GM21423 (cell line): ENCODE measurements around the gene TLE5.
"Not testable (repeated sequence)": the region's sequence is repeated elsewhere in the genome, so short reads cannot be mapped to it uniquely, and the experiment has no call there.

Source experiments
- ATAC-seq: cut with Tn5 transposase; IDR thresholded peaks from one replicate; pipeline ENCODE4 v1.9.1; 2021; ENCODE audit warnings: mild to moderate bottlenecking, moderate library complexity; ENCODE audit not compliant: unreplicated experiment

Gene TLE5

GRCh38 chr19:3027981-3028304 is 34.4 kb downstream of the TLE5 start:
- no peak for ATAC-seq

- ATAC-seq = no peak
These were observed 35.0 kb downstream of the TLE5 start for GRCh38 chr19:3027292-3027691.

- no peak for ATAC-seq
These were observed 35.5 kb downstream of the TLE5 start for GRCh38 chr19:3026768-3027167.

DNA sequence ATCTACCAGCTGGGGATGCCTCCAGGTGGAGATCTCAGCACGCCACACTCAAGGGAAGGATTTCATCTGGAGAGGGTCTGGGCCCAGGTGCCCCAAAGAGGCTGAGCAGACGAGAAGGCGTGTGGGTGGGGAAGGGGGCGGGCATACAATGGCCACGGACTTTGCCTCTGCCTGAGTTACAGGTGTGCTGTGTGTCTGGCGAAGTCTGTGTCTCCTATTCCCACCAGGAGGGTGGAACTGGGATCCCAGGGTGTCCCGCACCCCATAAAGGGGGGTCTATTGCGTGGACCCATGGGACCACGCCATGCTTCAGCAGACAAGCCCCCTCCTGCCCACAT is 36.8 kb downstream of the TLE5 start:
- ATAC-seq = no peak

GRCh38 chr19:3024870-3025548 is 37.3 kb downstream of the TLE5 start:
- no peak for ATAC-seq

- ATAC-seq = no peak
These were observed 37.8 kb downstream of the TLE5 start for GRCh38 chr19:3024509-3024869.

DNA sequence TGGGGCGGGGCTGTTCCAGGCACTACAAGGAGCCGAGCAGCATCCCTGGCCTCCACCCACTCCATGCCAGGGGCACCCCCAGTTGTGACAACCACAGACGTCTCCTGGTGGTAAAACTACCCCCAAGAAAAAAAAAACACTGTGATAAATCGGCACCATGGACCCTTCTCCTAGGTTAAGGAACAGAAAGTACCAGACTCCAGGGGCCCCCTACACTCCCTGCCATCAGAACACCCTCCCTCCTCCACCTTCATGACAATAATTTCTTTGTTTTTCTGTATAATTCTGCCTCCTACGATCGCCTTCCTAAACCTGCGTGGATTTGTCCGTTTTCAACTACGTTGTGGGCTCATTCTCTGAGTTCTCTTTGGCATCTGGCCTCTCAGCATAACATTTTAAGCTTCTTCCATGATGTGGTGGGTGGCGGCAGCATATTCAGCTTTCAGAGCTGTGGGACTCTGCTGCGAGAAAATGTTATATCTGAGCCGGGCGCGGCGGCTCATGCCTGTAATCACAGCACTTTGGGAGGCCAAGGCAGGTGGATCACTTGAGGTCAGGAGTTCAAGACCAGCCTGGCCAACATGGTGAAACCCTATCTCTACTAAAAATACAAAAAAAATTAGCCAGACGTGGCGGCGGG is 41.9 kb downstream of the TLE5 start:
- ATAC-seq = no peak

- ATAC-seq = no peak
These were observed 43.0 kb downstream of the TLE5 start for GRCh38 chr19:3019211-3019854.

- no peak for ATAC-seq
These were observed 44.4 kb downstream of the TLE5 start for GRCh38 chr19:3017923-3018322.

GRCh38 chr19:3015126-3016057 is 46.9 kb downstream of the TLE5 start:
- no peak for ATAC-seq

- ATAC-seq = no peak
These were observed 48.2 kb downstream of the TLE5 start for GRCh38 chr19:3014135-3014534.

DNA sequence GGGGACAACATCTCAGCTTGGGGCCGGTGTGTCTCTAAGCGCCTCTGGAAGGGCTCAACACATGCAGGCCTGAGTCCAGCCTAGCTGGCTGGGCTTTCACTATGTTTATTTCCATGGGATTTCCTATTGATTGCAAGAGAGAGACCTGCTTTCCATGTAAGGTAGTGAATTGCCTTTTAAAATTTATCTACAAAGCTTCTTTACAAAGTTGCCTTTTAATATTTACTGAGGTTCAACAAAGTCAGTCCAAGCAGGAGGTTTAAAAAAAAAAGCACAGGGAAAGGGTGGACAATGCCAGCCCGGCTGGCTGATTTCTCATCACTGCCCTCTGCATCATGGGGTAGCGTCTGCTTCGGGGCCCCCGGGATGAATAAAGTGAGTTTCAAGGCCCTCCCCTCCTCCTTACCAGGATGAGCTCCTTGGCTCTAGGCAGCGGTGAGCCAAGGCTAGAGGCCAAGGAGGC is 49.0 kb downstream of the TLE5 start:
- ATAC-seq = no peak

GRCh38 chr19:3012621-3013262 is 49.6 kb downstream of the TLE5 start:
- no peak for ATAC-seq

DNA sequence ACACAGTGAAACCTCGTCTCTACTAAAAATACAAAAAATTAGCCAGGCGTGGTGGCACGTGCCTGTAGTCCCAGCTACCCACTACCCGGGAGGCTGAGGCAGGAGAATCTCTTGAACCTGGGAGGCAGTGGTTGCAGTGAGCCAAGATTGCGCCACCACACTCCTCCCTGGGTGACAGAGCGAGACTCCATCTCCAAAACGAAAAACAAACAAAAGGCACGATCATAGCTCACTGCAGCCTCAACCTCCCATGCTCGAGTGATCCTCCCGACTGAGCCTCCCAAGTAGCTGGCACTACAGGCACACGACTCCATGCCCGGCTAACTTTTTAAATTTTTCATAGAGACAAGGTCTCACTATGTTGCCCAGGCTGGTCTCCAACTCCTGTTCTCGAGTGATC is 50.2 kb downstream of the TLE5 start:
- not testable (repeated sequence) for ATAC-seq

- no peak for ATAC-seq
These were observed 51.4 kb downstream of the TLE5 start for GRCh38 chr19:3010871-3011270.

GRCh38 chr19:3008994-3009393 is 53.3 kb downstream of the TLE5 start:
- no peak for ATAC-seq

DNA sequence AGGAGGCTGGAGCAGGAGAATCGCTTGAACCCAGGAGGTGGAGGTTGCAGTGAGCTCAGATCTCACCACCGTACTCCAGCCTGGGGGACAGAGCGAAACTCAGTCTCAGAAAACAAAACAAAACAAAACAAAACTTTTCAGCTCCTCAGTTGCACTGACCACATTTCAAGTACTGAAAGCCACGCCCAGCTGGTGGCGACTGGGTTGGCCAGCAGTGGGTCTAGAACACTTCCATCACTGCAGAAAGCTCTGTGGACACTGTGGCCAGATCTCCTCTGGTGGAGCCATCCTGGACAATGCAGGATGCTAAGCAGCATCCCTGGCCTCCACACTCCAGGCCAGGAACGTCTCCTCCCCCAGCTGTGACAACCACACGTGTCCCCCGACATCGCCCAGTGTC is 54.3 kb downstream of the TLE5 start:
- ATAC-seq = no peak

- no peak for ATAC-seq
These were observed 56.1 kb downstream of the TLE5 start for GRCh38 chr19:3006075-3006767.

DNA sequence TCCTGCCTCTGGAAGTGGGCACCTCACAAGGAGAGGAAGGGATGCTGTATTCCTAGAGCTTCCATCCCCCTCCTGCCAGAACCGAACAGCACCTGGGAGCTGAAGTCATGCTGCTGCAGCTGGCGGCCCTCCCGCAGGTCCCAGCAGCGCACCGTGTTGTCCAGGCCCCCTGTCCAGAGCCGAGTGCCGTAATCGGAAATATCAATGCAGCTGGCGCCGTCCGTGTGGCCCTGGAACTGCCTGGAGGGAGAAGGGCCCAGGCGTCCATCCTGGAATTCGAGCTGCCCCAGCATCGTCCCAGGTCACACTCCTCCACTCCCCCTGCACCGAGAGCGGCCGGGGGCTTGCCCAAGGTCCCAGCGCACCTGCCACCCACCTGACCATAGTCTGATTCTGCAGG is 57.0 kb downstream of the TLE5 start:
- ATAC-seq = no peak

- ATAC-seq = no peak
These were observed 57.8 kb downstream of the TLE5 start for GRCh38 chr19:3004522-3004921.
